NCI-H1436 treated with DMSO at 0.1 percent for 48 hours (cell line): ENCODE measurements around the gene SLC8A1.

Source experiments
- DNase-seq: peaks from one replicate; lab custom pipeline; 2025; lab: John Stamatoyannopoulos, UW

Gene SLC8A1

DNA sequence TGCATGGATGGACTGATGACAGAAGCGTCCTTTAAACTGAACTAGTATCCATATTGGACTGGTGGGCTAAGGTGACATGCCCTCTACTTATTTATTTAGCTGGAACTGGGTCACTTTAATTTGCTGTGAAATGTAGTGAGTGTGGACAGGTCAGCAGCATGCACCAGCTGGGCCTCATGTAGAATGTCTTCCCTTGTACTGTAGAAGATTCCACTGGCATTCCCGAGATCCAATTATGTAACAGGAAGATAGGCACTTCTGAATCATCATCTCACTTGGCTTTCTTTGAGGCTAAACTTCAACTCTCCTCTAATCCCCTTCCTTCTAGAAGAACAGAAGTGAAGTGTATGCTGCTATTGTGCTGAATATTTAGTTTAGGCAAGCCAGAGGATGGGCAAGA, 296.2 kb downstream of the SLC8A1 start:
- DNase-seq = no peak

DNA sequence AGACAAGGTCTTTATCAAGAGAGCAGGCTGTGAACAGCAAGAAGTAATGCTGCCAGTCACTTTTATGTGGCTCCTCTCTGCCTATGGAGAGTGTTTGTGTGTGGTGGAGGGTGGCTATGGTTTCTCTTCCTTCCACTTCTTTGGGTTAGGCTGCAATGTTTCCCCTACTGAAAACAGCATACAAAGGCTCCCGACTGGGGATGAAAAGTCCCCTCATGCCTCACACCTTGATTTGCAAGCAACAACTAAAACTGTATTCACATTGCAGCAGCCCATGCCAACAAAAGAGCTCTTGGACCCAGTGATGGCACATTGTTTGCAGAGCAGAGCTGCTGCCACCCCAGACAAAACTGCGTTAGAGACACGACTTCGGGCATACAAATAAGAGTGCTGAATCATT, 301.6 kb downstream of the SLC8A1 start:
- no peak for DNase-seq

DNA sequence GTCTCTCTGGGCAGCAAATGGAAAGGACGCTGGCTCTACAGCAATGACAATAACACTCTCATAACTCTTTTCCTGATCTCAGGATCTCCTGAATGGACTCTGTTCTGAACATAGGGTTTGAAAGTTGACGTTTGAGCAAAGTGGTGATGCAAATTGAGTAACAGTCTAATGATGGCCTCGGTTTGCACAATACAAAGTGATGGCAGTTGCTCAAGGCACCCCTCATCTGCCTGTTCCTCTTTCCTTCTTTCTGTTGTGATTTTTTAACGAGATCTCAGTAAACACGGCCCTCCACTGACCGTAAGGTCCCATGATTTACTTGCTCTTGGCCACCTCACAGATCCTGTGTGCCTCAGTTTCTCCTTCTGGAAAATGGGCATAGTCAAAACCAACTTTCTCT, 303.6 kb downstream of the SLC8A1 start:
- DNase-seq = no peak

DNA sequence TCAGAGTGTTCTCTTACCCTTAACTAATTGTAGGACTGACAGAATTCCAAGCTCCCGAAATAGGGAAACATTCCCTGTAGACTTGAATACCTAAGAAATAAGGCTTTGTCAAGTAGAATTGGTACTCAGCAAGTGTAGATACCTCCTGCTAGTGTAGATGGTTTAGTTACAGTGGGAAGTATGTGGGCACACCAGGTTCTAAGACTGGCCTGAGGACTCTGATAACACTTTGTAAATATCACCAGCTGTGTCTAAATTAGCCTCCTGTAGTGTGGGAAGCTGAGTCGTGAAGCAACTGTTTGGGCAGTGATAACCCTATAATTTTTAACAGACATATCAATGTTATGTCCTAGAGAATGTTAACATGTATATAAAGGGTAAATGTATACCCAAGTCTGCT, 304.5 kb downstream of the SLC8A1 start:
- DNase-seq = no peak

DNA sequence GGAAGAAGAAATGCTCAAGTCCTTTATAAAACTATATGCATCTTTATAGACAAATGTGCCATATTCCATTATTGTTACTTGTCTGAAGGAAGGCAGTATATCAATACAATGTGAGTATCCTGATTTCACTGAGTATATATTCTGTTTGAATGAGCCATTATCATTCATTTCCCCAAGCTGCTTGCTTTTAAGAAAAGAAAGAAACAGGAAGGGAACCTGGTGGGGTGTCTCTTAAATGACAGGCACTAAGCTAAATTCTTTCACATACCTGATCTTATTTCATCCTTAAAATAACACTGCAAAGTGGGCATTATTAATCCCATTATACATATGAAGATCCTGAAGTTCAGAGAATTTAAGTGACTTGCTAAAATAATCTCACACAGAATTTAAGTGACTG, 307.9 kb downstream of the SLC8A1 start:
- DNase-seq = no peak

DNA sequence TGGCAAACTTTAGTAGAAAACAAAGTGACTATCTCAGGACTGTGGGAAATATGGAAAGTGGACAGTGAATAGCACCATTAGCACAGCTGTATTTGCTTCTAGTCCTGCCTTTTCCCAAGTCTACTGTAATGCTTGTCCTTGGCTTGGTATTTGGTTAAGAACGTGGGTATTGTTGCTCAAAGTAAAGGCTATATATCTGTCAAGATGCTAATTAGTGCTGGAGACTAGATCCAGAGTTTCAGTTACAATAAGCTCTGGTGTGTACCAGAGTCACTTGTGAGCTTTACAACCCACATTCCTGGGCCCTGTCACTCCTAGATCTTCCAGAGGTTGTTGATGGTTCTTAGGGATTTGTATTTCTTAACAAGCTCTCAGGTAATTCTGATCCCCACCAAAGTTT, 313.6 kb downstream of the SLC8A1 start:
- DNase-seq = no peak

DNA sequence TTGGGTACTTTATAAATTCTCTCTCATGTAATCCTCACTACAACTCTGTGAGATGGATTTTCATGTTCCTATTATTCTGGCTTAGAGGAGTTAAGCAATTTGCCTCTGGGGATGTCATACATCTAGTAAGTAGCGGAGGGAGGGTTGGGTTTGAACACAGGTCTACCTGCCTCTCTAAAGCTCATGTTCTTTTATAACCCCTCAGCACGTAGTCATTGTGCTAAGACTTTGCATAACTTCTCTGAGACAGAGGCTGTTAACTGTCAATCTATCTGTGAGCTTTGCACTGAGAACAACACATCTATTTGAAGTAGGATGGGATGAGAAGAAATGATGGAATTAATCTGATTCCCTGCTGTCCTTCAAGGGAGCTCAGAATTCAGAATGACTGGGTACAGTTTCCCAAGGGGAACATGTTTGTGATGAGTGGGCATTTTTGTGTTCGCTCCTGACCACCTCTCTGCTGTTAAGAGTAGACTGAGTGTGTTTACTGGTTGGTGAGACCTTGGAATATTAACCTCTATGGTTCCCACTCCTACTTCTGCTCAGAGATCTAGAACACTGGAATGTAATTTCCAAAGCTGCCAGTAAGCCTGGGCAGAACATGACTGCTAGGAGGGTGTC, 320.7 kb downstream of the SLC8A1 start:
- DNase-seq = no peak

DNA sequence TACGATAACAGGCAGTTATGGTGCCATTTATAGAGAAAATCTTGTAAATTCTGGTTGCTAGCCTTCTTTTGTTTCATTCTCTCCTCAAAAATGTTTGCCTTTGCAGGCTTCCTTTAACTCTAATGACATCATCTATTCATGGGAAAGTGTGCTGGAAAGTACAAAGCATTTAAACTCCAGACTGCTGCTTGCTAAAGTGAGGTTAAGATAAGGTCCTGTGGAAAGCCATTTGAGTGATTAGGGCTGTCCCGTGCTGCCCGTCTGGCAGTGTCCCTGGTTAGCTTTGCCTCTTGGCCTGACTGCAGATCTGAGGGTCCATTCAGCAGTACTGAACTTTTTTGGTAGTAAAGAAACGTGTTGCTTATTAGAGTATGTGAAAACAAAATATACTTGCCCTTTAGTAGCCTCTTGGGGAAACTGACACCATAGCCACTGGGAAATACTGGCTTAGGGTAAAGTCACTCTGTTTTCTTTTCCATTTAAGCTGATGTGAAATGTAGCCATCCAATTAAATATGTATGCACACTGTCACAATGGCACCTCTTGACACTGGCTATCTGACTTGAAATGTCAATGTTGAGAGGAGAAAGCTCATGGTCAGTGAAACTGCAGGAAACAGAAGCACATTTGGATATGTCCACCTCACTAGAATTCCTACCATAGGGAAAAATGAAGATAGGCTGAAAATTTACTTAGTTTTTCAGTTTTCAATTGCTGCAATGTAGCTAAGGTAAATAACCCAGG, 321.5 kb downstream of the SLC8A1 start:
- no peak for DNase-seq

DNA sequence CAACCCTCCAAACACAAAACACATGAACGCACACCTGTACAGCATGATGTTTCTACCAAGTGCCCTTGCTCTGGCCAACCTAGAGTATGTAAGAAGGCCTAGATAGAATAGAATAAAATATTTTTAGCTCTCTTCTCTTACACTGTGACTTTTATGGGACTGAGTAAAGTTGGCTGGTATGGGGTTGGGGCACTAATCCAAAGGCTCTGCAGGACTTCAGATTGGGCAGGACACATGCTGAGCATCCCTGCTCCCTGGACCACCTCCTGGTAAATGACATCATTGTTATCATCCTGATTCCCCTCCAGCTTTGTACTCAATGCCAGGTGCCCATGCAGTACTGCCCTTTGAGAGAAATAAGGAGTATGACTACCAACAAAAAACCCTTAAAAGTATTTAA, 322.2 kb downstream of the SLC8A1 start:
- DNase-seq = no peak

DNA sequence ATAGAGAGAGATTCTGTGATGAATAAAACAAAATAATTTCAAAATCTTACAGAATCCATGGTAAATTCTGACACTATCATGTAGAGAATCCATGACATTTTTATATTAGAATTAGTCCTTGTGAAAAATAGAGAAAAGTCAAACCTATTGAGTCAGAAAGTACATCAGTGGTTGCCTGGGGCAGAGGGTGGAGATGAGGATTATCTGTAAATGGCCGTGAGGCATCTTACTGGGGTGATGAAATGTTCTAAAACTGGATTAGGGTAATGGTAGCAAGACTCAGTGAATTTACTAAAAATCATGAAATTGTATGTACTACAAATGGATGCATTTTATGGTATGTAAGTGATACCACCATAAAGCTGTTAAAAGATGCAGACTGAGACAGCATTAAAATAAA, 323.1 kb downstream of the SLC8A1 start:
- no peak for DNase-seq

DNA sequence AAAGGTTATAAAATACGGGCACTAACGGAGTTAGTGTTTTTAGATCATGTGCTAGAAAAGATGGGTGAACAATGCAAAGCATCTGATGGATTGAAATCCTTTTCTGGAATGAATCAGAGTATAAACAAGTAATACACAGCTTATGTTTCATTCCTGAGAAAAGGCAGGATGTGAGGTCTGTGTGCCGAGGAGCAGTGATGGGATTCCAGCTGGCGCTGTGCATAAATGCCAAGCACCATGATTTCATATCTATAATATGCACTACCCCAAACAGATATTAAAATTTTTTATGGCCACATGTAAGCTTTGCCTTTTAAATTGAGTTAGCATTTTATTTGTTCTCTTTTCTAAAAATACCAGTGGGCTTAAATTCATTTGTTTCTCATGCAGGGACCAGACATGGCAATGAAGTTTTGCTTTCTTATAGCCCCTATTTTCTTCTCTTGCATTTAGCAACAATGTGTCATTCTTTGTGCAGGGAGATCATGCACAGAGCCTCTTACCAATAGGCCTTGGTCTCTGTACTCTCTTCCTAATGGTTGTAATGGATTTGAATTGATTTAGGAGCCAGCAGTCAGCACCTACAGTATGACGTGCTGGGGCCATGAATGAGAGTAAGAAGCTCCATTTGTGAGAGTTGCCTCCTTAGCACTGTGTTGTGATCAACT, 323.9 kb downstream of the SLC8A1 start:
- DNase-seq = no peak

DNA sequence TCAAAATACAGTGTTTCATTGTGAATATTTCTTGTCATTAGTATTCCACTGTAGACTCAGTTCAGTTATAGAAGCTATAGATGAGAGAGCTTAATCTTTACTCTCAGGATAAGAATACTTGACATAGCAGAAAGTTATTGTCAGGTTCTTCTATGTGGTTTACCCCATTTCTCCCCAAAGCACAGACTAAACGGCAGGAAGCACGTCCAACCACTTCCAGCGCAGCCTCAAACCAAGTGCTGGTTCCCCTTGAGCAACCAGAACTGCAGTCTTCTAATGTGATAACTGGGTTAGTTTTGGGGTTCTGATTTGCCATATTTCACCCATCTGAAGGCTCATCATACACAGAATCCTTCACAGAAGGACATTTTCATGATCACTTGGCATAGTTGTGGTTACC, 324.7 kb downstream of the SLC8A1 start:
- no peak for DNase-seq

DNA sequence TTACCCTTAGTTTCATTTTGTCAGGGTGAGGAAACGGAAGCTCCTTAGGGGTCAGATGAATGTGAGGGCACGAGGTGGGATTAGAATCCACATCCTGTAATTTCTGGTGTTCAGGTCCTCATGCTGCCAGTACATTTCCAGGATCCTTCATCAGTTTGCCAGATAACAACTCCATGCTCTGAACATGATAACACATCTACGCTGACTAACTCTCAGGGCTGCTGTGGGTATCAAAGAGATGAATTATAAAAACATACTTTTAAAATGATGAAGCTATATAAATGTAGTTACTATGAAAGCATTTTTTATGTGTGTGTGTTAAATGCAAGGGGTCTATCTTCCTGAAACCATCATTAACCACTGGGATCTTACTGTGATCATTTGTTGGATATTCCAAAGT, 325.9 kb downstream of the SLC8A1 start:
- no peak for DNase-seq

DNA sequence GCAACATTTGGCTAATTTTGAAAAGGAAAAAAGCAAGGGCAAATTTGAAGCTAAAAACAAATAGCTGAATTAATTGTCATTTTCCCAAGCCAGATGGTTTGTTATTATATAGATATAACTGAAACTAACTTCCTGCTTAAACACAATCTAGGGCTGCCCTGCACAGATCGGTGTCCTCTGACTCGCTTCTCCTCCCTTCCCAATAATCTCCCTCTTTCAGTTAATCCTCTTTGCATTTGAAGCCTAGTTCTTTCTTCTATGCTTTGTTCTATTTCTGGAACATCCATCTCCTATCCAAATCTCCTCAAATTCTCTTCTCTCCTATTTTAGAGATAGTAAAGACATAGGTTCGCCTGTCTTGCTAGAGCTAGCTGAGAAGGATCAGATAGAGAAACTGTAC, 328.1 kb downstream of the SLC8A1 start:
- DNase-seq = no peak

DNA sequence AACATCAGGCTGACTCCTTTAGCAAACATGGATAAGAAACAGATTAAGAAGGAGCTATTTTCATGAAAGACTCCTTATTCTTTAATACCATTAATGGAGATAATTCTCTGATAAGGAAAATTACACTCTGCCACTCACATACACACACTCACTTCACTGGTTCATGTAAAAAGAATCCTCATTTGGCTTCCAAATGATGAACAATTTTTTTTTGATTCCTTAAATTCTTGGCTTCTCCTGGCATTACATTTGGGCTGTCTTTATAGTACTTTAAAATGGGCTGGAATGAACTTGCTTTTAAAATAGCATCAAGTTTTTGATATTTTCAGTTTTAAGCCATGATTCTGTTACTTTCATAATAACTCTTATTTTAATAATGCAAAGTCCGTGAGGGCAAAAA, 328.6 kb downstream of the SLC8A1 start:
- DNase-seq = no peak

DNA sequence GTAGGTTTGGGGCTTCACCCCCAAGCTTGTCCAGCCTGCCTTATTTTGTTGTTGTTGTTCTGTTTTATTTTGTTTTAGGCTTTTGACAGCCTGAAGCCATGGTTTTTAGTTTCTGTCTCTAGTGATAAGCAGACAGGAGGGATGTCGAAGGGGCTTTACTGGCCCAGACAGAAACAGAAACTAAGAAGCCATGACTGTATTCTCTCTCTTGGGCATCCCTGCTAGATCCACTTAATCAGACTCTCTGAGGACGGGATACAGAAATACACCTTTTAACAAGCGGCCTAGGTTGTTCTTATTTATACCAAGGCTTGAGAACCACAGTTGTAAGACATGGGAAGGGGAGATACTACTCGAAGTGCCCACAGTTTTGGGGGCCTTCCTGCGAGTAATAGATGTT, 330.9 kb downstream of the SLC8A1 start:
- DNase-seq = no peak

DNA sequence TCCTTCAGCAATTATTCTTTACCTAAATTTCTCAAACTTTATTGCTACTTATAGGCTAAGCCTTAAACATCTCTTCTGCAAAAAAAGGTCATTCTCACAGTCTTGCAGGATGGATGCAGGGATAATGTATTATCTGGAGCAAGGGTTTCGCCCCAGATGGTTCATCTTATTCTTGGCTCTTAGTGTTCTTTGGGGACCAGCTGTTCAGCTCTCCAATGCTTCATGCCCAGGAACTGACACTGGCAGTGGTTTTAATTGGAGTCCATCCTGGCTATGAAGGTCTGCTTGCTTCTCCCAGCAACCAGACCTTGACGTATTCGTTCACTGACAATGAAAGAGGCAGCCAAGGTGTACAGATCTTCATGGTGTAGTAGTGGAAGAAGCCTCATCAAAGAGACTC, 331.9 kb downstream of the SLC8A1 start:
- no peak for DNase-seq

DNA sequence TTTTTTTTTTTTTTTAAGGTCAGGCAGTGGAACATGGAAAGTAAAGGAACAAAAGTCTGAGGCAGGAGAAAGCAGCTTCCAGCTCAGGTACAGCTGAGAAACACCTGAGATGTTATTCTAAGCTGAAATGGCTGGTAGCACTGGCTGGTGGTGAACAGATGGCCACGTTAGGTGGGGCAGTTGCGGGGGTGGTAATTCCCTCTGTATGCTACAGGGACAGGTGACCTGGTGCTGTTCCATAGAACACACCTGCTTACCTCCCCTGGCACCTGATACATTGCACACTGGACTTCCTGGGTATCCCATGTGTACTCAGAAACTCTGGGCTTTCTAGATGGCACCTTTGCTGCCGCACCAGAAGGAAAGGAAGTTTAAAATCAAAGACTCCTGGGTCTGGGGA, 333.3 kb downstream of the SLC8A1 start:
- no peak for DNase-seq

DNA sequence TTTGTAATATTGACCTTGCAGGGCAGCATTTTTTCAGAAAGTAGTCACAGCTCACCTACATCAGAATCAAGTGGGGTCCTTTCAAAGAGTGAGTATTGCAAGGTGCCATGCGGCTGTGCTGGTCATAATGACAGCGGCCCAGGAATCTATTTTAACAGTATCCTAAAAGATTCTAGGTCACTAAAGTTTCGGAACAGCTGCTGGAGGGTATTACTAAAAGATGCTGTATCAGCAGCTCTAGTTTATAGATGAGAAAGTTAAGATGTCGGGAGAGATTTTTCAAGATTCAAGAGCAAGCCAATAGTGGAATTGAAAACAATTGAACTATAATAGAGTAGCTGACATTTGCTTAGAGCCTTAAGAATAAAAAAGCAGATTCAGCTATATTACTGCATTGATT, 336.0 kb downstream of the SLC8A1 start:
- DNase-seq = no peak

DNA sequence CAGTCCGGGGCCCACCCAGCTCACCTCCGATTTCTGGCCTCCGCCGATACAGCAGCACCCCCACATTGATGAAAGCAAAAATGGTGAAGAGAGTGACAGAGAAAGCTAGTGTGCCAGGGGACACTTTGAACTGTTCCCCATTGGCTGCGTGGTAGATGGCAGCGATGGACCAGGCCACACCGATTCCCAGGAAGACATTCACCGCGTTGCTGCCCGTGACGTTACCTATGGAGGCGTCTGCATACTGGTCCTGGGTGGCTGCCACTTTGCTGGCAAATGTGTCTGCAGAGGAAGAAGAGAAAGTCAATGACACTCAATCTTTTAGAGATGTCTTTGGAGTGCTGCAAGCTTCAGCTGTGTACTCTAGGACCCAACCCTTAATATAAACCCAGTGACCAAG, 336.5 kb downstream of the SLC8A1 start:
- DNase-seq = no peak

DNA sequence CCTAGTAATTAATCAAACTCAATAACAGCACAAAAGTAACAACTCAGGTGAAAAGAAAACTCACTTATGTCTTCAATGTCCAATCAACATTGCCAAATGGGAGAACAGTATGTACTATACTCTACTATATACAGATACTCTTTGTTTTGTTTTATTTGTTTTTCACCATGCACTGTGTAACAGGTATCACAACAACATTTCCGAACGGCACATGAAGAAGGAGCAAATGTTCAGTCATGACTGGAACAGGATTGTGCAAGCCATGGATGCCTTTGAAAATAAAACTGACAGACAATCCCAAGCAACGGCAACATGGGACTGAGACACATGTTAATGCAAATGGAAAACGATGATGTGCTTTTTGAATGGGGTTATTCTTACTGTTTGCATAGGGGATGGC, 337.9 kb downstream of the SLC8A1 start:
- no peak for DNase-seq

DNA sequence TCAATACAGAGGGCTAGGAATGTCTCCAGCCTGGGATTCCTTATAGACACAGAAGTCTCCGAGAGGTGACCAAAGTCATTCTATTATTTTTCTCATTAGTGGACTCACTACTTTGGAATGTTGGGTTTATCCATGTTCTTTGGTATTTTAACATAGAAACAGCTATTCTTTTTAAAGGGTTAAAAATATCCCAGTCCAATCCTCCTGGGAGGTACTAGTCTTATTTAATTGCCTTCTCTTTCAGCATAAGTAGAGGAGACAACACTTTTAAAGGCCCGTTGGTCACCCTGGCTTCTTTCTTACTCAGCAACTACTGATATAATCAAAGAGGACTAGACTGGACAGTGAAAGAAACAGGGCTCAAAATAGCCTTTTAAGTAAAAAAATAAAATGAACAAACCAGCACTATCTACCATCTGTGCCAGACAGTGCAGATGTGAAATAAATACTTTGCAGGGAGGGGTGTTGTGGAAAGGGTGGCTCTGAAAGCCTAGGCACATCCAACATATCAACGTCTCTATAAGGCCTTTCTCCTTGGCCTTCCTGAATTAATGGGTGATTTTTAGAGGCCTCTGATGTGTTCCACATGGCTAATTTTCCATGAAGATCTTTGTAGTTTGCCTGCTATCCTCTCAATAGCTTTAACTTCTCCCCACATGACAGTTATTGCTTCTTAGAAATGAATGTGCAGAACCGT, 338.5 kb downstream of the SLC8A1 start:
- no peak for DNase-seq

DNA sequence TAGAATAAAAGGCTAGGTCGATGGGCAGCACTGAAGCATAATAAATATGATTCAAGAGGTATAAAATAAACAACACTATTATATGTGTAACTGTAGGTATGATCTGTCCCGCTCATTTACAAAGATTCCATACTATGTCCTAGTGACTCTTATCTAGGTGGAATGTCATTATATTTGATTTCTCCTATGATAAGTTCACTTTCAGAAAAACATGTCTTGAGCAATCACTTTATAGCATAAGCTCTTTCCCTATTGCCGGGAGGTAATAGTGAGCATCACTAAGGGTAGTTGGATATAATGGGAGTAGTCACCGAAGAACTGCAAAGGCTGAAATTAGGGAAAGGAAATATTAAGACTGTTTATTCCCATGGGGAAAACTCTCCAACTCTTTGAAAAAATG, 342.5 kb downstream of the SLC8A1 start:
- DNase-seq = no peak
